Measurements from ENCODE around the gene SNX14.
A peak's percentile ranks its signal among the peaks of the same experiment; 100 is the strongest.

The SNX14 gene

DNA sequence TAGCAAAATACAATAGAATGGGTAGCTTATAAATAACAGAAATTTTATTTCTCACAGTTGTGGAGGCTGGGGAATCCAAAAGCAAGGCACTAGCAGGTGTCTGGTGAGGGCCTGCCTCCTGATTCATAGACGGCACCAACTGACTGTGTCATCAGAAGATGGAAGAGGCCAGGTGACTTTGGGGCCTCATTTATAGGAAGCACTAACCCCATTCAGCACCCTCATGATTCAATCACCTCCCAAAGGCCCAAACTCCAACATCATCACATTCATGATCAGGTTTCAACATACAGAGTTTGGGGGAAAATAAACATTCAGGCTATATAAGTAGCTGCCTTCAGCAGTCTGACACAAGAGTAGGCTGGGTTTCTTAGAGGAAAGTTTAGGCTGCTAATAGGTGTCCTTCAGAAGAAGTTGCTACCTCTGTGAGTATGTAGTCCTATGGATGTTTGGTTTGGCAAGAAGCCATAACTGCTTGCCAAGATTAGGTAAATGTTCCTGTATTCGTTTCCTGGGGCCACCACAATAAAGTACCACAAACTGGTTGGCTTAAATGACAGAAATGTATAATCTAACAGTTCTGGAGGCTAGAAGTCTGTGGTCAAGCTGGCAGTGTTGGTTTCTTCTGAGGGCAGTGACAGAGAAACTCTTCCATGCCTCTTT lies 94.9 kb downstream of the SNX14 start:
- peak overlapping the region; percentile 28; the same call in 1 of the 2 replicates for H3K27ac ChIP-seq
- TF ChIP-seq ZFX (IDR thresholded peaks at IDR 0.05; ENCODE audit: borderline replicate concordance): no peak
- TF ChIP-seq, protein P1, sequence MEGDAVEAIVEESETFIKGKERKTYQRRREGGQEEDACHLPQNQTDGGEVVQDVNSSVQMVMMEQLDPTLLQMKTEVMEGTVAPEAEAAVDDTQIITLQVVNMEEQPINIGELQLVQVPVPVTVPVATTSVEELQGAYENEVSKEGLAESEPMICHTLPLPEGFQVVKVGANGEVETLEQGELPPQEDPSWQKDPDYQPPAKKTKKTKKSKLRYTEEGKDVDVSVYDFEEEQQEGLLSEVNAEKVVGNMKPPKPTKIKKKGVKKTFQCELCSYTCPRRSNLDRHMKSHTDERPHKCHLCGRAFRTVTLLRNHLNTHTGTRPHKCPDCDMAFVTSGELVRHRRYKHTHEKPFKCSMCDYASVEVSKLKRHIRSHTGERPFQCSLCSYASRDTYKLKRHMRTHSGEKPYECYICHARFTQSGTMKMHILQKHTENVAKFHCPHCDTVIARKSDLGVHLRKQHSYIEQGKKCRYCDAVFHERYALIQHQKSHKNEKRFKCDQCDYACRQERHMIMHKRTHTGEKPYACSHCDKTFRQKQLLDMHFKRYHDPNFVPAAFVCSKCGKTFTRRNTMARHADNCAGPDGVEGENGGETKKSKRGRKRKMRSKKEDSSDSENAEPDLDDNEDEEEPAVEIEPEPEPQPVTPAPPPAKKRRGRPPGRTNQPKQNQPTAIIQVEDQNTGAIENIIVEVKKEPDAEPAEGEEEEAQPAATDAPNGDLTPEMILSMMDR (IDR thresholded peaks at IDR 0.05): no peak

DNA sequence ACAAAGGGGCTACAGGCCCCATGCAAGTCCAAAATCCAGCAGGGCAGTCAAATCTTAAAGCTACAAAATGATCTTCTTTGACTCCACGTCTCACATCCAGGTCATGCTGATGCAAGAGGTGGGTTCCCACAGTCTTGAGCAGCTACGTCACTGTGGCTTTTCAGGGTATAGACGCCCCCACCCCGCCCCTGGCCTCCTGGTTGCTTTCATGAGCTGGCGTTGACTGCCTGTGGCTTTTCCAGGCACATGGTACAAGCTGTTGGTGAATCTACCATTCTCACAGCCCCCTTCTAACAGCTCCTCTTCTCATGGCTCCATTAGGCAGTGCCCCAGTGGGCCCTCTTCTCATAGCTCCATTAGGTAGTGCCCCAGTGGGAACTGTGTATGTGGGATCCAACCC lies 96.8 kb downstream of the SNX14 start:
- TF ChIP-seq, protein P1 (IDR thresholded peaks at IDR 0.05): no peak
- TF ChIP-seq ZFX (IDR thresholded peaks at IDR 0.05; ENCODE audit: borderline replicate concordance): no peak
- no peak overlapping the region for H3K27ac ChIP-seq

DNA sequence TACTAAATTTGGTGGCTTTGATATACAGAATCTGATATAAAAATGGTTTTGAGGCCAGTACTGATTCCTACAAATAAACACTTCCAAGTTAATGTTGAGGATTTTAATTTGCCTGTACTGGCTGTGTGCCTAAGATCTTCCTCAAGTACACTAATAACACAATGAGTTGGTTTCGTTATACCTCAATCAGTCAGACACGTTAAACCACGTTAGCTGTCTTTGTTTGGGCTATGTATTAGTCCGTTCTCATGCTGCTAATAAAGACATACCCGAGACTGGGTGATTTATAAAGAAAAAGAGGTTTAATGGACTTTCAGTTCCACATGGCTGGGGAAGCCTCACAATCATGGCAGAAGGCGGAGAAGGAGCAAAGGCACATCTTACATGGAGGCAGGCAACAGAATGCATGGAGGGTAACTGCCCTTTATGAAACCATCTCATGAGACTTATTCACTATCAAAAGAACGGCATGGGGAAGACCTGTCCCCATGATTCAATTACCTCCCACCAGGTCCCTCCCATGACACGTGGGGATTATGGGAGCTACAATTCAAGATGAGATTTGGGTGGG lies 97.6 kb downstream of the SNX14 start:
- no peak overlapping the region for H3K27ac ChIP-seq
- TF ChIP-seq, protein P1 (IDR thresholded peaks at IDR 0.05): no peak
- TF ChIP-seq ZFX (IDR thresholded peaks at IDR 0.05; ENCODE audit: borderline replicate concordance): no peak

DNA sequence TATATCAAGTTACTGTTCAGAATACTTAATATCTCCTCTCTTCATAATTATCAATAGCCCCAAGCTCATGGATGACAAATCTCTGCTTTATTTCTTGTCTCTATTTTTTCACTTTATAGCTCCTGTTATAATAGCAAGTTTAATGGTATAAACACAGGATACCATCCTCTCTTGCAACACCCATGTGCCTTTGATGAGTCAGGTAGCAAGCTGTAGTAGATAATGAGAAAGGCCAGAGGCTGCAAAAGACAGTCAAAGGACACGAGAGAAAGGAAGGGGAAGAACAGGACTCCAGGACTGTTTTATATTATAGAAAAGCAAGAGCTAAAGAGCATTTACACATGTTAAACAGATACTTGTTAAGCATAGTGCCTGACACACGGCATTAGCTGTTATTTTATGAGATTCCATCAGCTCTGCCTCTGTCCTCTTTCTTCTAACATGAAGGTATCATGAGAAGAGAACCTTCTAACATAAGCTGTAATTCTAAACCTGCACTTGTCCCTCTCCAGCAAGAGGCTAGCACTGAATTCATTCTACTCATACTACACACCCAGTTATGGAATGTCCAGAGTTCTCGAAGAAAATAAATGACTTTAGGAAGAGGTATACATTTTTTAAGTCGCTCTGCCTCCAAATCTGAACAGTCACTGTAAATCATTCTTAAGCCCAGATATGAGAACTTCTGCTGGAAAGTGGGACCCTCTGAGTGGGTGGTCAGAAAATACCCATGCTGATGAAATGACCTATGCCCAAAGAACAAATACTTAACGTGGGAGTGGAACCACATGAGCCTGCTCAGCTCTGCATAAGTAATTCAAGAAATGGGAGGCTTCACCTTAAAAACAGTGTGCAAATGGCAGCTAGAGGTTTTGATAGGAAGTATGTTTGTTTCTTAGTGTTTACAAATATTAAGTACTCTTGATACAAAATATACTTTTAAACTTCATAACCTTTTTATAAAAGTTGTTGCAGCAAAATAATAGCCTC lies 98.8 kb downstream of the SNX14 start:
- TF ChIP-seq, protein P1 (IDR thresholded peaks at IDR 0.05): no peak
- no peak for TF ChIP-seq ZFX (IDR thresholded peaks at IDR 0.05; ENCODE audit: borderline replicate concordance)
- no peak overlapping the region for H3K27ac ChIP-seq

- TF ChIP-seq, protein P1 (IDR thresholded peaks at IDR 0.05): no peak
- TF ChIP-seq ZFX (IDR thresholded peaks at IDR 0.05; ENCODE audit: borderline replicate concordance): no peak
- no peak overlapping the region for H3K27ac ChIP-seq
Observed at GRCh38 chr6:85493389-85493788, 100.3 kb downstream of the SNX14 start.

GRCh38 chr6:85490516-85491248 lies 103.0 kb downstream of the SNX14 start:
- TF ChIP-seq, protein P1 (IDR thresholded peaks at IDR 0.05): no peak
- no peak for TF ChIP-seq ZFX (IDR thresholded peaks at IDR 0.05; ENCODE audit: borderline replicate concordance)
- no peak overlapping the region for H3K27ac ChIP-seq
